BLaER1 treated with 17β-estradiol and CSF1 and Interleukin-3, amounts not matched to agents 10 nM and 100 nM (cell line): Measurements from ENCODE around the gene COL5A1.

Experiments used
- H3K27ac ChIP-seq, 11 experiments: shearing (Covaris generic); formaldehyde crosslinking; 2 replicates each; pipeline ENCODE4 v1.8.1; 2022
- H3K27me3 ChIP-seq, 11 experiments: shearing (Covaris generic); formaldehyde crosslinking; 2 replicates each; pipeline ENCODE4 v1.8.1; 2022
- H3K36me3 ChIP-seq, 11 experiments: shearing (Covaris generic); formaldehyde crosslinking; 2 replicates each; pipeline ENCODE4 v1.8.1; 2022
- H3K4me1 ChIP-seq, 10 experiments: shearing (Covaris generic); formaldehyde crosslinking; 2 replicates each; pipeline ENCODE4 v1.8.1; 2022
- H3K4me2 ChIP-seq, 11 experiments: shearing (Covaris generic); formaldehyde crosslinking; 2 replicates each; pipeline ENCODE4 v1.8.1; 2022
- H3K4me3 ChIP-seq, 10 experiments: shearing (Covaris generic); formaldehyde crosslinking; 2 replicates each; pipeline ENCODE4 v1.8.1; 2022
- H3K9ac ChIP-seq, 11 experiments: shearing (Covaris generic); formaldehyde crosslinking; 2 replicates each; pipeline ENCODE4 v1.8.1; 2022
- H3K9me3 ChIP-seq, 11 experiments: shearing (Covaris generic); formaldehyde crosslinking; replicated peaks in 1 of 11; 2 replicates each; pipeline ENCODE4 v1.8.1; 2022
- H4K20me1 ChIP-seq, 11 experiments: shearing (Covaris generic); formaldehyde crosslinking; 2 replicates each; pipeline ENCODE4 v1.8.1; 2022
- Cebpa-rat ChIP-seq, 11 experiments: shearing (Covaris generic); IDR thresholded peaks; 2 replicates each; pipeline ENCODE4 v1.8.1; 2022

Gene COL5A1

GRCh38 chr9:134605351-134605965 is 36.1 kb upstream of the COL5A1 start:
- peaks cover 0 to 11% (median 9%) of the 10 kb centered on the region in 11 experiments; a peak in 14 of 22 replicates for H3K9me3 ChIP-seq
- H3K27me3 ChIP-seq = no peaks in the 10 kb centered on the region
- no peak overlapping the region for H3K27ac ChIP-seq
- no peaks in the 10 kb centered on the region for H4K20me1 ChIP-seq
- no peaks in the 10 kb centered on the region for H3K36me3 ChIP-seq
- TF ChIP-seq Cebpa-rat (IDR thresholded peaks at IDR 0.05) = no peak
- H3K4me3 ChIP-seq = no peak overlapping the region
- H3K4me1 ChIP-seq = peaks cover 0 to 16% (median 6%) of the 10 kb centered on the region in 10 experiments; a peak in 7 of 20 replicates
- no peak overlapping the region for H3K4me2 ChIP-seq
- H3K9ac ChIP-seq = no peak overlapping the region

GRCh38 chr9:134605966-134606357 is 35.6 kb upstream of the COL5A1 start:
- H3K27me3 ChIP-seq = no peaks in the 10 kb centered on the region
- peaks cover 0 to 16% (median 6%) of the 10 kb centered on the region in 10 experiments; a peak in 7 of 20 replicates for H3K4me1 ChIP-seq
- H4K20me1 ChIP-seq = no peaks in the 10 kb centered on the region
- H3K9me3 ChIP-seq = peaks cover 0 to 8% (median 6%) of the 10 kb centered on the region in 11 experiments; a peak in 14 of 22 replicates
- no peak overlapping the region for H3K27ac ChIP-seq
- no peak overlapping the region for H3K4me3 ChIP-seq
- no peaks in the 10 kb centered on the region for H3K36me3 ChIP-seq
- TF ChIP-seq Cebpa-rat (IDR thresholded peaks at IDR 0.05) = no peak
- no peak overlapping the region for H3K4me2 ChIP-seq
- H3K9ac ChIP-seq = no peak overlapping the region

GRCh38 chr9:134606951-134607731 is 34.5 kb upstream of the COL5A1 start:
- no peak for TF ChIP-seq Cebpa-rat (IDR thresholded peaks at IDR 0.05)
- no peak overlapping the region for H3K4me3 ChIP-seq
- no peaks in the 10 kb centered on the region for H3K36me3 ChIP-seq
- H4K20me1 ChIP-seq = no peaks in the 10 kb centered on the region
- H3K9ac ChIP-seq = no peak overlapping the region
- H3K4me2 ChIP-seq = 0 out of 22 replicates have a peak overlapping the region, but pooled peaks of 3 of the 11 experiments have one; percentile 1 to 23 (median 2)
- peaks cover 6 to 12% (median 11%) of the 10 kb centered on the region in 11 experiments; a peak in 21 of 22 replicates for H3K9me3 ChIP-seq
- H3K27me3 ChIP-seq = no peaks in the 10 kb centered on the region
- peaks cover 0 to 15% (median 6%) of the 10 kb centered on the region in 10 experiments; a peak in 7 of 20 replicates for H3K4me1 ChIP-seq
- no peak overlapping the region for H3K27ac ChIP-seq

- Histone ChIP-seq H3K27ac (no peak overlapping the region), H3K9me3 (peaks cover 14 to 21% (median 19%) of the 10 kb centered on the region in 11 experiments), H3K36me3 (no peaks in the 10 kb centered on the region), H4K20me1 (no peaks in the 10 kb centered on the region), H3K4me2 (no peak overlapping the region), H3K4me1 (peaks cover 0 to 11% (median 3%) of the 10 kb centered on the region in 10 experiments; a peak in 5 of 20 replicates), H3K27me3 (no peaks in the 10 kb centered on the region), H3K9ac (no peak overlapping the region), H3K4me3 (no peak overlapping the region)
- no peak for TF ChIP-seq Cebpa-rat (IDR thresholded peaks at IDR 0.05)
These were observed 33.6 kb upstream of the COL5A1 start for GRCh38 chr9:134607971-134608370.

- H3K4me2 ChIP-seq = no peak overlapping the region
- peaks cover 0 to 11% (median 3%) of the 10 kb centered on the region in 10 experiments; a peak in 3 of 20 replicates for H3K4me1 ChIP-seq
- H3K9ac ChIP-seq = no peak overlapping the region
- H3K27ac ChIP-seq = no peak overlapping the region
- H3K9me3 ChIP-seq = peaks cover 21 to 38% (median 31%) of the 10 kb centered on the region in 11 experiments
- no peaks in the 10 kb centered on the region for H4K20me1 ChIP-seq
- H3K4me3 ChIP-seq = no peak overlapping the region
- TF ChIP-seq Cebpa-rat (IDR thresholded peaks at IDR 0.05) = no peak
- no peaks in the 10 kb centered on the region for H3K36me3 ChIP-seq
- no peaks in the 10 kb centered on the region for H3K27me3 ChIP-seq
These were observed 30.6 kb upstream of the COL5A1 start for GRCh38 chr9:134611046-134611445.

GRCh38 chr9:134612309-134612708 is 29.3 kb upstream of the COL5A1 start:
- Histone ChIP-seq H3K9ac (no peak overlapping the region), H3K27ac (no peak overlapping the region), H3K4me3 (no peak overlapping the region), H3K9me3 (peaks cover 21 to 38% (median 31%) of the 10 kb centered on the region in 11 experiments), H4K20me1 (no peaks in the 10 kb centered on the region), H3K36me3 (no peaks in the 10 kb centered on the region), H3K4me2 (no peak overlapping the region), H3K27me3 (no peaks in the 10 kb centered on the region), H3K4me1 (peaks cover 0 to 8% (median under 1%) of the 10 kb centered on the region in 10 experiments; a peak in 5 of 20 replicates)
- TF ChIP-seq Cebpa-rat (IDR thresholded peaks at IDR 0.05) = no peak

GRCh38 chr9:134612715-134613114 is 28.9 kb upstream of the COL5A1 start:
- Histone ChIP-seq H3K27me3 (no peaks in the 10 kb centered on the region), H3K4me2 (no peak overlapping the region), H4K20me1 (no peaks in the 10 kb centered on the region), H3K9me3 (peaks cover 21 to 38% (median 31%) of the 10 kb centered on the region in 11 experiments), H3K4me3 (no peak overlapping the region), H3K36me3 (no peaks in the 10 kb centered on the region), H3K4me1 (peaks cover under 1 to 6% (median 3%) of the 10 kb centered on the region in 10 experiments; a peak in 15 of 20 replicates), H3K9ac (no peak overlapping the region), H3K27ac (no peak overlapping the region)
- no peak for TF ChIP-seq Cebpa-rat (IDR thresholded peaks at IDR 0.05)

GRCh38 chr9:134614256-134614655 is 27.3 kb upstream of the COL5A1 start:
- H3K36me3 ChIP-seq = no peaks in the 10 kb centered on the region
- peaks cover 16 to 21% (median 17%) of the 10 kb centered on the region in 10 experiments for H3K4me1 ChIP-seq
- no peak for TF ChIP-seq Cebpa-rat (IDR thresholded peaks at IDR 0.05)
- H3K9me3 ChIP-seq = peaks cover 21 to 38% (median 31%) of the 10 kb centered on the region in 11 experiments
- no peak overlapping the region for H3K9ac ChIP-seq
- H3K4me2 ChIP-seq = no peak overlapping the region
- no peak overlapping the region for H3K4me3 ChIP-seq
- H3K27me3 ChIP-seq = no peaks in the 10 kb centered on the region
- H3K27ac ChIP-seq = no peak overlapping the region
- no peaks in the 10 kb centered on the region; a peak in 1 of 22 replicates for H4K20me1 ChIP-seq

- peaks cover 22 to 42% (median 37%) of the 10 kb centered on the region in 10 experiments for H3K4me1 ChIP-seq
- H3K4me3 ChIP-seq = no peak overlapping the region
- peaks cover 18 to 35% (median 28%) of the 10 kb centered on the region in 11 experiments for H3K9me3 ChIP-seq
- no peaks in the 10 kb centered on the region for H3K36me3 ChIP-seq
- H3K4me2 ChIP-seq = no peak overlapping the region
- no peak overlapping the region for H3K9ac ChIP-seq
- H3K27me3 ChIP-seq = peaks cover 0 to 11% (median 0%) of the 10 kb centered on the region in 11 experiments; a peak in 1 of 22 replicates
- H3K27ac ChIP-seq = no peak overlapping the region
- TF ChIP-seq Cebpa-rat (IDR thresholded peaks at IDR 0.05) = no peak
- no peaks in the 10 kb centered on the region; a peak in 1 of 22 replicates for H4K20me1 ChIP-seq
These were observed 25.3 kb upstream of the COL5A1 start for GRCh38 chr9:134616341-134616740.
